ENCODE measurements around the gene RASEF.

DNA sequence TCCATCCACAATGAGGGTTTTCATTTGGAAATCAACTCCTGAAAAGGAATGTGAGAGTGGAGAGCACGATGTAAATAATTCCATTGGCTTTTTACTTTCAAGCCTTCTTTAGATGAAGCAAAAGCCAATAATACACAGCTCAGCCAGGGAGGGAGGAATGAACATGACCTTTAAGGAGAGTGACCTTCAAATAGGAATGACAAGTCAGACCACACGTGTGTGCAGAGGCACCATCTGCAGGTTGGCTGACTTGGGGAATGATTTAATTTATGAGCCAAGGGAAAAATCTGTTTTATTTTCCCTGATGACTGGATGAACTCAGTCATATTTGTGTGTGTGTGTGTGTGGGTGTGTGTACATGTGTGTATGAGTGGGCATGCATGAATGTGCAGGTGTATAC, 64.5 kb downstream of the RASEF start:
- TF ChIP-seq POLR2A (IDR thresholded peaks at IDR 0.05; ENCODE audit: low read depth, low read length) (no peak), POLR2AphosphoS5 (IDR thresholded peaks at IDR 0.05; ENCODE audit: low read depth, low read length) (no peak)

All from GM12892 (cell line).